ENCODE measurements around the gene PPM1L.

- TF ChIP-seq EZH2 (IDR thresholded peaks at IDR 0.05; ENCODE audit: borderline replicate concordance, low read length): no peak
- TF ChIP-seq CTCF (IDR thresholded peaks at IDR 0.05; ENCODE audit: low read length): peak; percentile 35; the same call in 1 of the 2 replicates
Measured at GRCh38 chr3:160928183-160928726, 172.2 kb downstream of the PPM1L start.
